ENCODE measurements around the gene PIAS4. TPM values are rescaled to one million over a fixed set of nuclear protein-coding genes. Genes with fewer than 3 reads are reported as not detected.

The PIAS4 gene
- total and polyA plus RNA-seq, 2 experiments from 2014 or later, result 6.9 to 16.8 TPM

- H3K27me3 ChIP-seq (replicated peaks; ENCODE audit: insufficient read depth), result no peaks in the 10 kb centered on the region
- H3K4me3 ChIP-seq, result no peak overlapping the region
- DNase-seq, result no peak
- H3K79me2 ChIP-seq (ENCODE audit: insufficient read depth), result peaks cover 25% of the 10 kb centered on the region
- WGBS, 2 experiments (ENCODE audit: low coverage in 1 of 2, low lambda C conversion rate in 2 of 2, missing lambda C conversion rate in 2 of 2), result 87 to 91% methylated on average over 19 to 24 of the region's 25 CpGs
- no peaks in the 10 kb centered on the region for H3K36me3 ChIP-seq (ENCODE audit: low read depth)
- in situ Hi-C loops (cut with MboI), result no loop called here
- no peak overlapping the region for H3K9ac ChIP-seq
- no peak overlapping the region for H3K27ac ChIP-seq
- peaks cover 17% of the 10 kb centered on the region; the same call in 1 of the 2 replicates for H3F3A ChIP-seq (ENCODE audit: insufficient read depth)
- H3K9me3 ChIP-seq (ENCODE audit: low read depth), result no peaks in the 10 kb centered on the region
- H3K4me2 ChIP-seq (ENCODE audit: unreplicated experiment), result no peak overlapping the region
- TF ChIP-seq EZH2 (IDR thresholded peaks at IDR 0.05; ENCODE audit: insufficient read depth, poor library complexity, severe bottlenecking) (no peak), EZH2phosphoT487 (IDR thresholded peaks at IDR 0.05; ENCODE audit: insufficient read depth, low read depth) (no peak)
- no peaks in the 10 kb centered on the region for H3K4me1 ChIP-seq (ENCODE audit: insufficient read depth)
- H2AFZ ChIP-seq, result no peak overlapping the region
- no peaks in the 10 kb centered on the region for H4K20me1 ChIP-seq (ENCODE audit: insufficient read depth)
- H3K9me2 ChIP-seq (ENCODE audit: insufficient read depth), result no peaks in the 10 kb centered on the region
Measured at GRCh38 chr19:4036576-4037300, 29.2 kb downstream of the PIAS4 start.

- no peak overlapping the region for H2AFZ ChIP-seq
Measured at GRCh38 chr19:4037301-4037949, 29.9 kb downstream of the PIAS4 start.

GRCh38 chr19:4038057-4038456 lies 30.5 kb downstream of the PIAS4 start:
- 83 to 88% methylated on average over 14 to 33 of the region's 33 CpGs for WGBS, 2 experiments (ENCODE audit: low coverage in 1 of 2, low lambda C conversion rate in 2 of 2, missing lambda C conversion rate in 2 of 2)
- H3K9me2 ChIP-seq (ENCODE audit: insufficient read depth), result no peaks in the 10 kb centered on the region
- in situ Hi-C loops (cut with MboI), result no loop called here
- H3K4me2 ChIP-seq (ENCODE audit: unreplicated experiment), result no peak overlapping the region
- no peak overlapping the region for H3K9ac ChIP-seq
- H3K27me3 ChIP-seq (replicated peaks; ENCODE audit: insufficient read depth), result no peaks in the 10 kb centered on the region
- H3K27ac ChIP-seq, result no peak overlapping the region
- H3K4me3 ChIP-seq, result no peak overlapping the region
- H3F3A ChIP-seq (ENCODE audit: insufficient read depth), result peaks cover 18% of the 10 kb centered on the region; the same call in 1 of the 2 replicates
- no peaks in the 10 kb centered on the region for H3K4me1 ChIP-seq (ENCODE audit: insufficient read depth)
- no peak overlapping the region for H2AFZ ChIP-seq
- no peaks in the 10 kb centered on the region for H3K9me3 ChIP-seq (ENCODE audit: low read depth)
- no peaks in the 10 kb centered on the region; the same call in 1 of the 2 replicates for H4K20me1 ChIP-seq (ENCODE audit: insufficient read depth)
- H3K79me2 ChIP-seq (ENCODE audit: insufficient read depth), result peaks cover 38% of the 10 kb centered on the region
- DNase-seq, result no peak
- H3K36me3 ChIP-seq (ENCODE audit: low read depth), result peaks cover 3% of the 10 kb centered on the region; the same call in 1 of the 2 replicates
- TF ChIP-seq EZH2phosphoT487 (IDR thresholded peaks at IDR 0.05; ENCODE audit: insufficient read depth, low read depth), result no peak
- TF ChIP-seq EZH2 (IDR thresholded peaks at IDR 0.05; ENCODE audit: insufficient read depth, poor library complexity, severe bottlenecking), result no peak

More at GRCh38 chr19:4037301-4037949, 29.9 kb downstream of the PIAS4 start:
- H3K9ac ChIP-seq, result no peak overlapping the region
- no peaks in the 10 kb centered on the region; the same call in 1 of the 2 replicates for H4K20me1 ChIP-seq (ENCODE audit: insufficient read depth)
- DNase-seq, result no peak
- H3K36me3 ChIP-seq (ENCODE audit: low read depth), result peaks cover 3% of the 10 kb centered on the region; the same call in 1 of the 2 replicates
- no peak for TF ChIP-seq EZH2 (IDR thresholded peaks at IDR 0.05; ENCODE audit: insufficient read depth, poor library complexity, severe bottlenecking)
- no peak for TF ChIP-seq EZH2phosphoT487 (IDR thresholded peaks at IDR 0.05; ENCODE audit: insufficient read depth, low read depth)
- H3K4me1 ChIP-seq (ENCODE audit: insufficient read depth), result no peaks in the 10 kb centered on the region
- WGBS, 2 experiments (ENCODE audit: low coverage in 1 of 2, low lambda C conversion rate in 2 of 2, missing lambda C conversion rate in 2 of 2), result 94 to 96% methylated on average over 33 to 51 of the region's 54 CpGs
- H3F3A ChIP-seq (ENCODE audit: insufficient read depth), result peaks cover 18% of the 10 kb centered on the region; the same call in 1 of the 2 replicates
- no peak overlapping the region for H3K4me3 ChIP-seq
- in situ Hi-C loops (cut with MboI), result no loop called here
- no peaks in the 10 kb centered on the region for H3K9me3 ChIP-seq (ENCODE audit: low read depth)
- no peak overlapping the region for H3K4me2 ChIP-seq (ENCODE audit: unreplicated experiment)
- peaks cover 32% of the 10 kb centered on the region for H3K79me2 ChIP-seq (ENCODE audit: insufficient read depth)
- no peak overlapping the region for H3K27ac ChIP-seq
- H3K9me2 ChIP-seq (ENCODE audit: insufficient read depth), result no peaks in the 10 kb centered on the region
- H3K27me3 ChIP-seq (replicated peaks; ENCODE audit: insufficient read depth), result no peaks in the 10 kb centered on the region

- TF ChIP-seq EZH2phosphoT487 (IDR thresholded peaks at IDR 0.05; ENCODE audit: insufficient read depth, low read depth) (no peak), EZH2 (IDR thresholded peaks at IDR 0.05; ENCODE audit: insufficient read depth, poor library complexity, severe bottlenecking) (no peak)
- Histone ChIP-seq H3K9ac (no peak overlapping the region), H3K27me3 (replicated peaks; ENCODE audit: insufficient read depth) (no peaks in the 10 kb centered on the region), H3K27ac (no peak overlapping the region), H3K4me2 (ENCODE audit: unreplicated experiment) (no peak overlapping the region), H3K4me1 (ENCODE audit: insufficient read depth) (no peaks in the 10 kb centered on the region), H3F3A (ENCODE audit: insufficient read depth) (peaks cover 18% of the 10 kb centered on the region; the same call in 1 of the 2 replicates), H2AFZ (no peak overlapping the region), H3K4me3 (no peak overlapping the region), H3K79me2 (ENCODE audit: insufficient read depth) (peaks cover 44% of the 10 kb centered on the region), H3K9me2 (ENCODE audit: insufficient read depth) (no peaks in the 10 kb centered on the region), H3K9me3 (ENCODE audit: low read depth) (no peaks in the 10 kb centered on the region), H3K36me3 (ENCODE audit: low read depth) (peaks cover 3% of the 10 kb centered on the region; the same call in 1 of the 2 replicates), H4K20me1 (ENCODE audit: insufficient read depth) (no peaks in the 10 kb centered on the region; the same call in 1 of the 2 replicates)
- WGBS, 2 experiments (ENCODE audit: low coverage in 1 of 2, low lambda C conversion rate in 2 of 2, missing lambda C conversion rate in 2 of 2), result 90 to 91% methylated on average over 34 to 40 of the region's 40 CpGs
- in situ Hi-C loops (cut with MboI), result no loop called here
- DNase-seq, result no peak
Measured at GRCh38 chr19:4038661-4039423, 31.3 kb downstream of the PIAS4 start.
